22Rv1 (cell line): ENCODE measurements around the gene STAT6.

Experiments
- H3K27ac ChIP-seq: fragments of 450-650 bp; 2 replicates; pipeline ENCODE4 v1.5.1; 2017
- CTCF ChIP-seq: fragments of 450-650 bp; IDR thresholded peaks from 2 replicates; pipeline ENCODE4 v1.5.1; 2017; ENCODE audit warnings: mild to moderate bottlenecking
- ZFX ChIP-seq: fragments of 450-650 bp; IDR thresholded peaks from 2 replicates; pipeline ENCODE4 v1.6.1; 2017; ENCODE audit warnings: antibody characterized with exemption, borderline replicate concordance

The STAT6 gene

GRCh38 chr12:57111031-57111734 is at the start of gene STAT6:
Gene STAT6, minus strand, starts transcription at chr12:57111362. Its CDS starts 3,084 bp downstream, at chr12:57108278.
- TF ChIP-seq CTCF (no peak), ZFX (no peak)
- peak within 1 kb of the TSS; percentile 99 for H3K27ac ChIP-seq

GRCh38 chr12:57160741-57161140 is 49.6 kb upstream of the STAT6 start:
- TF ChIP-seq CTCF, result no peak
- TF ChIP-seq ZFX, result no peak
- no peak overlapping the region for H3K27ac ChIP-seq

- TF ChIP-seq CTCF, result no peak
- no peak for TF ChIP-seq ZFX
- no peak overlapping the region for H3K27ac ChIP-seq
Measured at GRCh38 chr12:57160040-57160439, 48.9 kb upstream of the STAT6 start.

GRCh38 chr12:57159311-57159710 is 48.1 kb upstream of the STAT6 start:
- H3K27ac ChIP-seq, result no peak overlapping the region
- TF ChIP-seq CTCF (no peak), ZFX (no peak)

GRCh38 chr12:57158665-57159064 is 47.5 kb upstream of the STAT6 start:
- no peak overlapping the region for H3K27ac ChIP-seq
- TF ChIP-seq ZFX, result no peak
- no peak for TF ChIP-seq CTCF

- no peak overlapping the region for H3K27ac ChIP-seq
Measured at GRCh38 chr12:57158186-57158585, 47.0 kb upstream of the STAT6 start.

More at GRCh38 chr12:57158186-57158585, 47.0 kb upstream of the STAT6 start:
- TF ChIP-seq CTCF (no peak), ZFX (no peak)
